Type B pancreatic cell (in vitro differentiated cells): ENCODE data around the gene APCDD1L. TPM values are rescaled to one million over a fixed set of nuclear protein-coding genes. Genes with fewer than 3 reads are reported as not detected.

Experiments
- DNase-seq: peaks from one replicate; pipeline ENCODE4 v3.0.0; 2021; ENCODE audit warnings: mixed read lengths; ENCODE audit not compliant: unreplicated experiment; ENCODE audit errors: extremely low spot score
- H3K27ac Mint-ChIP-seq: 2 replicates; pipeline ENCODE4 v1.8.0; 2021; ENCODE audit warnings: mild to moderate bottlenecking, mixed read lengths
- H3K27me3 Mint-ChIP-seq: 2 replicates; pipeline ENCODE4 v1.8.0; 2021; ENCODE audit warnings: mixed read lengths
- H3K36me3 Mint-ChIP-seq: 2 replicates; pipeline ENCODE4 v1.8.0; 2021; ENCODE audit warnings: mixed read lengths
- H3K4me1 Mint-ChIP-seq: one replicate; pipeline ENCODE4 v1.8.0; 2021; ENCODE audit warnings: mixed read lengths; ENCODE audit not compliant: unreplicated experiment
- H3K4me3 Mint-ChIP-seq: 2 replicates; pipeline ENCODE4 v1.8.0; 2021; ENCODE audit warnings: mild to moderate bottlenecking, mixed read lengths
- H3K9me3 Mint-ChIP-seq: 2 replicates; pipeline ENCODE4 v1.8.0; 2021; ENCODE audit warnings: mixed read lengths
- total RNA-seq: library from RNA; stranded (reverse); gene quantifications from 2 replicates; pipeline ENCODE4 v1.2.1, GENCODE V29; 2021; ENCODE audit warnings: low replicate concordance
- TF ChIP-seq, protein P1 (sequence below): fragments of 200-600 bp; sonication (generic); conservative IDR thresholded peaks from 2 replicates; pipeline ENCODE4 v1.5.0; 2021; ENCODE audit warnings: antibody characterized with exemption, mild to moderate bottlenecking

The APCDD1L gene
- total RNA-seq, 1 donor from 2014 or later = 0.53 TPM

DNA sequence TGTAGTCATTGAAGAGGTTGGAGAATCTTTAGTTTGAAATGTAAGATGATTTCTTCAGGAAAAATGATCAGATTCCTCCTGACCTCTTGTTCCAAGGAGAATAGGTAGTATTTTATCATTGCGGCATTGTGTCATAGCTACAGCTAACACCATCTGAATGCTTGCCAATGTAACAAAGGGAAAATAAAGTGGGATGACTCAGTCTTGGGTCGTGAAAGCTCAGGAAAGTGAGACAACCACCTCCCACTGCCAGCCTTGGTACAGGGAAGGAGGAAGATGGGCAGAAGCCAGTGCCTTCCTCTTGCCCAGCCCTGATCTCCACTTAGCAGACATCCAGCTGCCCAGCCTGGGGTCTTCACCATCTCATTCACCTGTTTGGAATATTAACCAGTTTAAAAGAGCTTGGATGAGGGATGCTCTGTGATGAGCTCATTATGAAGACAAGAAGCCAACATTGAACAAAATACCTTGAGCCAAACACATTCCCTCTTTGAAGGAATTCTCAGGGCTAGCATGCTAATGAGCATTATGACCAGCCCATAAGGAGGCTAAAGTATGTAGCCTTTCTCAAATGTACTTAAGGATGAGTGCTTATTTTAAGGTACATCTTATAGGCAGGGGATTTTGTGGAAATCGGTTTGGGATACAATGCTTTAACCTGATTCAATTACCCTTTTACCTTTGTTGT lies 40.0 kb upstream of the APCDD1L start:
- no peak for DNase-seq
- Mint-ChIP-seq H3K27ac (no peak overlapping the region), H3K4me1 (peaks cover 27% of the 10 kb centered on the region), H3K4me3 (no peak overlapping the region), H3K36me3 (no peaks in the 10 kb centered on the region), H3K9me3 (no peaks in the 10 kb centered on the region), H3K27me3 (peaks cover 40% of the 10 kb centered on the region)
- TF ChIP-seq, protein P1, sequence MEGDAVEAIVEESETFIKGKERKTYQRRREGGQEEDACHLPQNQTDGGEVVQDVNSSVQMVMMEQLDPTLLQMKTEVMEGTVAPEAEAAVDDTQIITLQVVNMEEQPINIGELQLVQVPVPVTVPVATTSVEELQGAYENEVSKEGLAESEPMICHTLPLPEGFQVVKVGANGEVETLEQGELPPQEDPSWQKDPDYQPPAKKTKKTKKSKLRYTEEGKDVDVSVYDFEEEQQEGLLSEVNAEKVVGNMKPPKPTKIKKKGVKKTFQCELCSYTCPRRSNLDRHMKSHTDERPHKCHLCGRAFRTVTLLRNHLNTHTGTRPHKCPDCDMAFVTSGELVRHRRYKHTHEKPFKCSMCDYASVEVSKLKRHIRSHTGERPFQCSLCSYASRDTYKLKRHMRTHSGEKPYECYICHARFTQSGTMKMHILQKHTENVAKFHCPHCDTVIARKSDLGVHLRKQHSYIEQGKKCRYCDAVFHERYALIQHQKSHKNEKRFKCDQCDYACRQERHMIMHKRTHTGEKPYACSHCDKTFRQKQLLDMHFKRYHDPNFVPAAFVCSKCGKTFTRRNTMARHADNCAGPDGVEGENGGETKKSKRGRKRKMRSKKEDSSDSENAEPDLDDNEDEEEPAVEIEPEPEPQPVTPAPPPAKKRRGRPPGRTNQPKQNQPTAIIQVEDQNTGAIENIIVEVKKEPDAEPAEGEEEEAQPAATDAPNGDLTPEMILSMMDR = no peak

GRCh38 chr20:58554541-58554940 lies 39.3 kb upstream of the APCDD1L start:
- peaks cover 44% of the 10 kb centered on the region for H3K27me3 Mint-ChIP-seq
- H3K27ac Mint-ChIP-seq = no peak overlapping the region
- H3K4me3 Mint-ChIP-seq = no peak overlapping the region

DNA sequence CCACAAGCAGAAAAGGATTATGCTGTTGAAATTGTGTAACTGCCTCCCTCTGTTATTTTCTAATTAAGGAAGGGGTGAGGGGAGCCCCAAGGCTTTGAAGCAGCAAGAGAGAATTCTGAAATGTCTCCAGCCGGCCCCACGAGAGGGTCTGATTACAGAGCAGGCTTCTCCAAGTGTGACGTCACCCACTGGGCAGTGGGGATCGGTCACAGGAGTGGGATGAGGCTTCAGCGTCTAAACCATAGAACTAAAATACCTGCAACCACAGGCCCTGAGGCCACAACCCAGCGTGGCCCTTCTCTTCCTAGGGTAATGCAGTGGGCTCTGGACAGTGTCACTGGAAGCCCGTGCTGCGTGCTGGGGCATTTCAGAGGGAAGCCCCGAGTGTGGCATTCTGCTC lies 38.6 kb upstream of the APCDD1L start:
- peaks cover 50% of the 10 kb centered on the region for H3K27me3 Mint-ChIP-seq

More at GRCh38 chr20:58554541-58554940, 39.3 kb upstream of the APCDD1L start:
- H3K4me1 Mint-ChIP-seq = peaks cover 32% of the 10 kb centered on the region
- no peak for DNase-seq
- TF ChIP-seq, protein P1 = no peak
- no peaks in the 10 kb centered on the region for H3K9me3 Mint-ChIP-seq
- no peaks in the 10 kb centered on the region for H3K36me3 Mint-ChIP-seq

DNA sequence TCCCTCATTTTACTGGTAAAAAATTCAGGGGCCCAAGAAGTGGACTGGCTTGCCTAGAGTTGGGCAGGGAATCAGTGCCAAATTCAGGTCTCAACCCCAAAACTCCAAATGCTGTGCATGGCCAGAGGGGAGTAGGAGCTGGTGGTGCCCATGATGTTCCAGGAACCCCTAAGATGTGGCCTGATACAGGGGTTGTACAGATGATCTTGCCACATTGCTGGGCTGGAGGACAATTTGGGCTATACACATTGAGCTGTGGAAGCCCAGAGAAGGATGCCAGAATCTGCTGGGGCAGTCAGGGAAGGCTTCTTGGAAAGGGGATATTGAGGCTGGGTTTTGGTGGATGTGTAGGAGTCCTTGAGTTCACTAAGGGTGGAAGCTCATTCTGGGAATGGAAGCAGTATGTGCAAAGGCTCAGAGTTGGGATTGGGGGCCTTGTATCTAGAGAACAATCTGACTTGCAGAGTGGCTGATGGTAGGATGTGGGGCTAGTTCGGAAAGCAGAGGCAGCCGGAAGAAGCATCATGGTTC lies 38.0 kb upstream of the APCDD1L start:
- Mint-ChIP-seq H3K4me1 (peaks cover 41% of the 10 kb centered on the region), H3K4me3 (peak overlapping the region; percentile 32), H3K27ac (peak overlapping the region; percentile 40), H3K9me3 (no peaks in the 10 kb centered on the region), H3K27me3 (peaks cover 51% of the 10 kb centered on the region), H3K36me3 (no peaks in the 10 kb centered on the region)
- DNase-seq = peak; percentile 13
- TF ChIP-seq, protein P1 = no peak

More for the DNA sequence above, 38.6 kb upstream of the APCDD1L start:
- Mint-ChIP-seq H3K4me1 (peaks cover 38% of the 10 kb centered on the region), H3K27ac (peak overlapping the region; percentile 40), H3K4me3 (peak overlapping the region; percentile 32), H3K36me3 (no peaks in the 10 kb centered on the region), H3K9me3 (no peaks in the 10 kb centered on the region)
- TF ChIP-seq, protein P1 = no peak
- no peak for DNase-seq

DNA sequence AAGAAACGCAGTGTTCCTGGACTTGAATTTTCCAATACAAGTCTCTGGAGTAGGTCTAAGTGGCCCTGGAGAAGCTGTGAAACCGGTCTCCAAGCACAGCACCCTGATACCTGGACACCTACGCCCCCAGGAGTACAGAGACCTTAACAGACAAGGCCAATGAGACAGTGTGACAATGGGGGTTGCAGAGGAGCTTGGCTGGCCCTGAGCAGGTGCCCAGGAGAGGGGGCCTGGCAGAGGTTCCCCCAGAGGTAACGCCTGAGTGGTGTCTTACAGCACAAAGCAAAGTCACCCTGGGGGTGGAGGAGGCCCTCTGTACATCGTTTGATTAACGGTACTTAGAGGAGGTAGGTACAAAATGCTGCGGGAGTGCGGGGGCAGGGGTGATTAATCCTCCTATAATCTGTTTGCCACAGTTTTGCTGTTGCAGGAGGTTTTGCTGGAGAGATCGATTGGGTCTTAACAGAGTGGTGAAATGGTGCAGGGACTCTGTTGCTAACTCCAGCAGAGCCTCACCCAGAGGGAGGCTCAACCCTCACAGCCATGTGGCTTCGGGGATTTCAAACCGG lies 37.3 kb upstream of the APCDD1L start:
- H3K36me3 Mint-ChIP-seq = no peaks in the 10 kb centered on the region
- no peaks in the 10 kb centered on the region for H3K9me3 Mint-ChIP-seq
- DNase-seq = peak; percentile 49
- H3K27ac Mint-ChIP-seq = peak overlapping the region; percentile 2
- peaks cover 55% of the 10 kb centered on the region for H3K27me3 Mint-ChIP-seq
- peak overlapping the region; percentile 44 for H3K4me3 Mint-ChIP-seq
- TF ChIP-seq, protein P1 = no peak
- H3K4me1 Mint-ChIP-seq = peaks cover 49% of the 10 kb centered on the region
